Activated T-cell treated with anti-CD3 and anti-CD28 coated beads, Interleukin-2, amount 50 U/mL, for 1 hour (primary cell): ENCODE measurements around the gene SARM1.

Experiments
- DNase-seq: peaks from one replicate; pipeline ENCODE4 v3.0.0-alpha.2; 2020

Gene SARM1

DNA sequence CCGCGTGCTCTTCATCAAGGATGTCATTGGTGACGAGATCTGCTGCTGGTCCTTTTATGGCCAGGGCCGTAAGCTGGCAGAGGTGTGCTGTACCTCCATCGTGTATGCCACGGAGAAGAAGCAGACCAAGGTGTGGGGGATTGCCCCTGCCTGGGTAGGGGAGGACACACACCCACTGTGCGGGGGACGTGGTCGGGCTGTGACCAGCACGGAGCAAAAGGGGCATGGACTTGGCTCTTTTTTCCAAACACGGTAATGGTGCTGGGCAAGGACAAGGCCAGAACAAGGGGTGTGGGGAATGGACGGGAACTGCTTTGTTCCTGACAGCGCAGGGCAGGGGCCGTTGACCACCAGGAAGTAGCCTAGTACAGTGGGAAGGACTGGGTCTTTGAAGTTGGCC, 29.2 kb upstream of the SARM1 start:
- no peak for DNase-seq

DNA sequence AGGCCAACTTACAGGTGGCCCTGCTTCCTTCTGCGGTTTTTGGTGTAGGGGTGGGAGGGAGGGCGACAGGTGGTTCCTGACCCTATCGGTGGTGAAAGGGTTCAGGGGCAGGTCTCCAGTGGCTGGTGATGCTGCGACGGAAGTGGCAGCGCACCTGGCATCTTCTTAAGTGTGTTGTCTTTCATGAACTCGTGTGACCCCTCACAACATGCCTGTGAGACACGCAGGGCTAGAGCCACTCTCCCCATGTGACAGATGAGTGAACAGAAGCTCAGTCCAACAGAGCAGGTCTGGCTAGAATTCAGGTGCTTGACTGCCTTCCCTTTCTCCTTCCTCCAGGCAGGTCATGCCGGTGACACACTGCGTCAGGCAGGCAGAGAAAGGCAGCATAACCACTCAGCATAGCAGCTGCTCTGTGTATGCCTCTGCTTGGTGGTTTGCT, 28.0 kb upstream of the SARM1 start:
- DNase-seq = no peak

DNA sequence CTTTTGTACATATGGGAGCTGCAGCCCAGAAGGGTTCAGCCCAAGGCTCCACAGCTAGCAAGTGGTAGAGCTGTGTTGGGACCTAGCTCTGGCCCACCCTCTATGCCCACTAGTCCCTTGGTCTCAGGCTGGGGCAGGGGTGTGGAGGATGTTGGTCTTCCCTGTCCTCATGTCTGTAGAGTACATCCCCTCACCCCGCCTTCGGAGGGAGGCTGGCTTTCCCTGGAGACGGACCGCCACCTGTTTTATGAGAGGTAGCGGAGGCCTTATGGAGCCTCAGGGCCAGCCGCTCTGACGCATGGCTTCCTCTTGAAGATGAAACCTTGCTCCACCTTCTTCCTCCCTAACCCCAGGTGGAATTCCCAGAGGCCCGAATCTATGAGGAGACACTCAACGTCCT, 27.5 kb upstream of the SARM1 start:
- no peak for DNase-seq

DNA sequence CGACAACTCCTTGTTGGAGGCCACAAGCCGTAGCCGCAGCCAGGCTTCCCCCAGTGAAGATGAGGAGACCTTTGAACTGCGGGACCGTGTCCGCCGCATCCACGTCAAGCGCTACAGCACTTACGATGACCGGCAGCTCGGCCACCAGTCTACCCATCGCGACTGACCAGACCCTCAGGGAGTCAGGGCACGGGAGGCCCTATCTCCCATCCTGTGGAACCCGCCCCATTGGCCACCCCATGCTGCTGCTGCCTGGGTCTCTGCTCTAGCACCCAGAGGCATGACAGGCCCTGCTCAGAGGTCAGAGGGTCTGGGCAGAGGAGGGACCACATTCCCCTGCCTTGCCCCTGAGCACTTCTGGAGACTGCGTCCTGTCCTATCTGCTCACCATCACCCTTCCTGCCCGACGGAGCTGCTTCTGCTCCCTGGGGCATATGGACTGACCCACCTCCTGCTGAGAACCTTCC, 27.0 kb upstream of the SARM1 start:
- no peak for DNase-seq

DNA sequence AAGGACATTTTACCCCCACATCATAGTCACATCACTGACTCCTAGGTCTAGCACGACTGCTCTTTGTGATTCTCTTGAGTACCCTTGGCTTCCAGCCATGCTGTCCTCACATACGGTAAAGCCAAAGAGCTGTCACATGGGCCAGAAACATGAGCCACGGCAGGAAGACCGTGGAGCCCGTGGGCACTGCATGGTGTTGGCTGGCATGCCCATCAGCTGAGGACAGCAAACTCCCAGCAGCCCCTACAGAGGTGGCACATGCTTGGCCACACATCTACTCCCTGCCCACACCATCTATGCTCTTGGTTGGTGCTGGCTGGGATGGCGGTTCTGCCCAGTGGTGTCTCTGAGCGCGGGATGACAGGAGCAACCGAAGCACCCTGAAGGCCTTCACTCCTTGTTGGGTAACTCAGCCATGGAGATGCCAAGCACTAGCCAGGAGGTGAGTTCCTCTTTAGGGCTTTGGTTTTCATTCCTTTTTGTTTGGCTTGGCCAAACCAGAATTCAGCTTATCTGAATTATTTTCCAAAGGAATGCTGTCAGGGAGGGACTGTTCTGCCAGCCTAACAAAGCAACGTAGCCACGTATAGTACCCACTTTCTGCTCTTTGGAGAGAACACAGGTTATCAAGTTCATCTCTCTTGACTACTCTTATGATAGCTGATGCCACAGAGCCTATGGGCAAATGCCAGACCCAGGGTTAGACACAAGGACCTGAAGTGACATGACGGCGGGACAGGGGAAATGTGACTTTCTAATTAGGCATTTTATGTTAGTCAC, 25.9 kb upstream of the SARM1 start:
- DNase-seq = no peak

DNA sequence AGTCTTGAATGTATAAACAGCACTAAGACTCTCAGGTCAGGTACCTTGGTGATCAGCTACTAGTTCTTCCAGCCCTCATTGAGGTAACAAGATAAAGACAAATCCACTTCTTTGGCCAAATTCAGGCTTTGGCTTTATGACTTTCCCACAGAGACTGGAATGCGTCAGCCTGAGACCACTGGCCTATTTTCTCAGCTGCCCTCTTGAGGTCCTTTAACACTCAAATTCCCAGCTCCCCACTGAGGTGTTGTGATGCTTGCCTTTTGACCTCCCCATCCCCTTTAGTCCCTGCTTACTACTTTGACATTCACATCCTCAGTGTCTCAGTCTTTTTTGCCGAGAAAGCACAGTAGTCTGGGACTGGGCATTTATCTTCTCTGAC, 25.3 kb upstream of the SARM1 start:
- no peak for DNase-seq

DNA sequence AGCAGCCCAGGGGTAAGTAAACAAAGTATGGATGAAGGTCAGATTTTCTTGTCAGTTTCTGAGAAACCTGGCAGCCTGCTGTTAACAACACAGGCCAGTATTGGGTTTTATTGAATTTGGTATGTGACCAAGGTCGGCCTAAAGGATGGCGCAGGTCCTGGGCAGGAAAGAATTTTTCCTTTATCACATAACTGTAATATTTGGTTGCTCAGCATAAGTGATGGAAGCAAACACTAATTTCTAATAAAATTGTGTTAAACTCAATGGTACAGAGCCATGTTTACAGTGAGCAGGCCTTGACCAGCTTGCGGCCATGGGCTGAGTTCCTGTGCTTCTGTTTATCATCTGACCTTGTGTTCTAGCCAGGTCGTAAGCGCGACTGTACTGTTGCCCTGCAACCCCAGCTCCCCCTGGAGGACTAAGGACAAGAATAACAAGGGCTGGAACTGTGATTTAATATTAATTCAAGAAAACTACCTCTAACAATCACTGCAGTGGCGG, 24.7 kb upstream of the SARM1 start:
- DNase-seq = no peak

DNA sequence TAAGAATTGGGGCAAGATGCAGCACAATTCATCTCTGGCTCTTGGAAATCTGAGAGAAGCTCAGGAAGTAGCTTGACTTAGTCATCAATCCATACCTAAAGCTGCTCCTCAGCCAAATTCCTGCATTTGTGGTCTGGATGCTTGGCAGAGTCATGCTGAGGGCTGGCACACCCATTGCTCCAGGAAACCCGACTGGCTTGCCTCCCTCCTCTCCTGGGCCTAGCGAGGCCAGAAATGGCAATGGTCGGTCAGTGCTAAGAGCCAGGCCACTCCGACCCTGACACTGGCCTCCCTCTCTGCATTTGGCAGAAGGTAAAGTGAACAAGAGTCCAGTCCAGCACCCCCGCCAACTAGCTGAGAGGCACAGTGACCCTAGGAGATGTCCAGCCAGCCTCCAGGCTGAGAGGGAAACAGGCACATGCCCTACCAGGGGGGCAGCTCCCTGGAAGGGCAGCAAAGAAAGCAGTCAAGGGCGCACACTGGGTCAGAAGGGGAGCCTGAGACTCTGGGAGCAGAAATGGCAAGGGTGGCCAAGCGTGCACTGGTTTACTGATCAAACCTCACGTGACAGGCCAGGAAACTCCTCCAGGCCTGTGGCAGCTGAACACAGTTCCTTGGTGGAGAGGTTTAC, 24.1 kb upstream of the SARM1 start:
- no peak for DNase-seq

DNA sequence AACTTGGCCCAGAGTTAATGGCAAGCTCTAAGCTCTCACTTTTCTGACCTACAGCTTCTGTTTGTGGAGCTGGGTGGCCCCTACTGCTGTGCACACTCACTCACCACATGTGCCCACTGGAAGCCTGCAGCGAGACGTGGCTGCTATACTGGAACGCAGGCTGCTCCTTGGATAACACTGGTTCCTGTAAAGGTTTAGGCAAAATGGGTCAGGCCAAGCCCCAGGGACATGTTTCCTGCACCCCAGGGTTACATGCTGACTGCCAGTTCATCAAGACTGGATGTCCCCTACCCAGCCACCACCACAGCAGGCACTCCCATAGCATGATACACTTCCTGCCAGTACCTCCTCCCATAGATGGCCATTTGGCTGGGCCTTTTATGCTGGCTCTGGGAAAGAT, 22.5 kb upstream of the SARM1 start:
- DNase-seq = no peak

DNA sequence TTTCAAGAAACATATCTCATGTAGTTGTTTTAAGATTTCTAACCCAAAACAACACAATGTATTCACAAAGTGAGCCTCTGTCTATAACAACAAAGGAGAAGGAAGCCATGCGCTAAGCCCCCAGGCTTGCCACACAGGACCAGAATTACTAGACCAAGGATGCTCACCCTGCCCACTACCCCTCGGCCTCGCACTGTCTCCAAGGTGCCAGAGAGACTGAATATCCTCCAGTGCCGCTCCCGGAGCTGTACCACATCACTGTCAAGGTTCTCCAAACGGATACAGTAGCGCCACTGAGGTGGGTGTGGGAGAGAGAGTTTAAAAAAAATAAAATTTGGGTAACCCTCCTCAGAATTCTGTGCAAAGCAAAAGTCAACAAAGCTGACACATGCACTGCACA, 21.2 kb upstream of the SARM1 start:
- DNase-seq = no peak

DNA sequence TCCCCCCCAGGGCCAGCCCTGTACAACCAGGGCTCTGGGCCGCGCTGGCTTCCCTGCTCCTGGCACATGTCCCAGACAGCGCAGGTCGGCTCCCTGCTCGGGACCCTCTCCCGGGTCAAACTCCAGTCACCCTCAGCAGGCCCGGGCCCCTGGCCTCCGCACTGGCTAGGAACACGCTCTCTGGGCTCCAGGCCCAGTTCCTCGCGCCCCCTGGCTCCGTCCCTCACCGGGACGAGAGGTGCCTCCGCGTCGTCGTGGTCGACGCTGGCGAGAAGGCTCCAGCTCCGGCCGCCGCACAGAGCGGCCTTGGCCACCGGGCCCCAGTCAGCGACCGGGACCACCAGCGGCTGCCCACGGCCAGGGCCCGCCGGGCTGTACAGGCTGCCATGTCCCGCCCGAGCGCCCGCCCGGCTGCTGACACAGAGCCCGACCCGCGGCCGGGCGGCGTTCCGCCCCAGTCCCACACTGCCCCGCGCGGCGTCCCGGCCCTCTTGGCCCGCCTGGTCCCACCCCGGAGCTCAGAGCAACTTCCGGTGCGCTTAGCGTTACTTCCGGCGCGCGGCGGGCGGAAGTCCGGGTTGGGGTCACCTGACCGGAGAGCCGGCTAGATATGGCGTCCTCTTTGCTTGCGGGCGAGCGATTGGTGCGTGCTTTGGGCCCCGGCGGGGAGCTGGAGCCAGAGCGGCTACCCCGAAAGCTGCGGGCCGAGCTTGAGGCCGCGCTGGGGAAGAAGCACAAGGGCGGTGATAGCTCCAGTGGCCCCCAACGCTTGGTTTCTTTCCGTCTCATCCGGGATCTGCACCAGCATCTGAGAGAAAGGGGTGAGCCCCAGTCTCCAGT, 14.2 kb upstream of the SARM1 start, which contains the start of gene POLDIP2:
TSS of gene POLDIP2 (minus strand) at position 467 of the 840 bp plus-strand sequence. CDS start at position 388, 79 bp downstream.
- peak; percentile 96 for DNase-seq

DNA sequence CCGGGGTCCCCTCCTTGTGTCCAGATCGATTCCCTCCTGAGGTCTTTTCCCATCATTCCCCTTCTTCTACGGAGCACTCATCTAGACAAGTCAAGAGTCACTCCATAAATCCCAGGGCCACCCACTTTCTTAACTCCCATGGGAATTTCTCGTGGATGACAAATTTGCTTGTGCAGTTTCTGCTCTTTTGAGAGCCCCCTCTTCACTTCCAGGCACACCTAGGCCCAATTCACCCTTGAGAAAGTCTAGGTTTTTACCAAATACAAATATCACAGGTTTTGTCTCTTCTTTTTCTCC, 13.6 kb upstream of the SARM1 start:
- DNase-seq = no peak

DNA sequence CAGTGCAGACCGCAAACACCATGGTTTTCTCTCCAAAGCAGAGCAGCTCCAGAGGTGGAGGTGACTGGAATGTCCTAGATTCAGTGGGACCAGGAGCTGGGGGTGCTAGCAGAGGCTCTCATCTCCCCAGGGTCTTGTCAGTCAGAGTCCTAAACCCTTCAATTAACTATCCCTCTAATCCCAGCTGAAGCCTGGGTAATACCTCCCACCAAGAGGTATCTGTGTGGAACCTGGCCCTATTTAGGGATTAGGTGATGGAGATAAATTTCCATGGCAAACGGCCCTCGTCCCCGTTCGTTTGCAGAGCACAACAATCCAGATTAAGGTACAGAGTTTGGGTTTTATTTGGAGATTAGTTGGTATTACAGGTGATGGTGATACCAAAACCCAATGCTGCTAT, 8.3 kb upstream of the SARM1 start:
- DNase-seq = no peak

DNA sequence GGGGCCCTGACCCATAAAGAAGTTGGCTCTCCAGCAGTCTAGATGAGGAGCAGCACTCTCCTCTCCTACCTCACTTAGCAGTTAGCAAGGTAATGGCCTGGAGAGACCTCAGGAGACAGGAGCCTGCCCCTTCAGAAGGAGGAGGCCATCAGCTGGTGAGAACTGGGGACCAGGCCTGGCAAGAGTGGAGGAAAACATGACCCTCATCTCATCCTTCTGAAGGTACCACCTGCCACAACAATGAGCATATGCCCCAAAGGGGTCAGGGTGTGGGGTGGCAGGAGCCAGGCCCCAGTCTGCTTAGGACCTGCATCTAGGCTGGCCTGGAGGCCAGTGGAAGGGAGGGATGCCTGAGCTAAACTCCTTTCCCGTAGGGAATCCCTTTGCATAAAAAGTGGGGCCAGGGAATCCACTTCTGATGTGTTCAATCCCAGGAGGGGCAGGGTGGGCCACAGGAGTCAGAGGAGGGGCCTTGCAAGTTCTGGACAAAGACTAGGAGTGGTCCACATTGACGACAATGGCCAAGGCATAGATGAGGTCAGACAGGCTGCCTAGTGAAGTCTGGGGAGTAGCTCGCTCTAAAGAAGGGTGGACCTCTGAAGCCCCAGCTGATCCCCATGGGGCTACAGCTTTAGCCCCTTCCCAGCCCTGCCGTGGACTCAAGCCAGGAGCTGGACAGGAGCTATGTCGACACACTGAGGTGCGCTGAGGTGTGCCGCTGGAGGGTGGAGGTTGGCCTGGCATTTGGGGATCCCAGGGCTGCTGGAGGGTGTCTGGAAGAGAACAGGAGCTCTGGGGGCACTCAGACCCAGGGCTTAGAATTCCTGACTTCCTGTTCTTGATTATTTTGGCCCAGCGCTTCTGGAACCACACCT, 7.5 kb upstream of the SARM1 start:
- no peak for DNase-seq

DNA sequence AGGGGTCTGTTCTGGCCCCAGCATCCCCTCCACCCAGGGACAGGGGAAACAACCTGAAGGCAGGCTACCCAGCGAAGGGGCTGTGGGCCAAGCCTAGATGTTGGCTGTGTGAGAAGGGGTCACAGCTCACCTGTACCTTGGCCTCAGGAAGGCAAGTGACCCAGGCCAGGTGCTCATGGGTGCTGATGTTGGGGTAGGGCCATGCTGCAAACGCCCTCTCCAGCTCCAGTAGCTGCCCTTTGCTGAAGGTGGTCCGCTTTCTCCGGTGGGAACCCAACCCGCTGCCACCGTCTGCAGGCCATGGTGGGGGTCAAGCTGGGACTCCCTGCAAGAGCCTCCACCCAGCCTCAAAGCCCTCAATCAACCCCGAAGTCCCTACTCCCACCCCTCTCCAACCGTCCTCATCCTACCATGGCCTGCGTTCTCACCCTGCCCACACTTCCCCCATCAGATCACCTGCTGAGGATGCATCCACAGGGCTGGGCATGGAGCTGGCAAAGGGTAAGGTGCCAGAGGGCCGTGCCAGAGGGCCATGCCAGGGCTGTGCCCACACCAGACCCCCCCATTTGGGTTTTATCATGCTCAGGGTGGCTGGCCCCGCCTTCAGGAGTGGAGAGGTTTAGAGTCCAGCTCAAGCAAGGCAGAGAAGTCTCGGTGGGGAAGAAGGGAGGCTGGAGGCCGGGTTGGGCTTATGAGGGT, 6.7 kb upstream of the SARM1 start, which contains the start of gene SEBOX:
TSS of gene SEBOX (minus strand) at position 535 of the 699 bp plus-strand sequence. CDS start at position 487, 48 bp downstream.
- DNase-seq = no peak

DNA sequence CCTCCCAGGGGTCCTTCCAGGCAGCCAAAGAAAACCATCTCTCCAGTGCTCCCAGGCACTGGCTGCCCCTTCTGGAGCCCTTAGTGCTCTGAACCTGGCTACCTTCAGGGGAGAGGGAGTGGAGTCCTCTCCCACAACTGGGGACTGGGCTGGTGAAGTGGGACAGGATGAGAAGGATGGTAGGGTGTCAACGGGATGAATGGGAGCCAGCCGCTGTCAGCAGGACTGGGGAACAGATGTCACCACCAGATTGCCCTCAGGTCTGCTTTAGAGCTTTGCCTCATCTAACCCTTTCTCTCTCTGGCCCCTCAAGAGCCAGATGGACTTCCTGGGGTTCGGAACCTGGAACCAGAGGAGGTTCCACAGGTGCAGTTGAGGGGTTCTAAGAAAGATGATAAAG, 6.0 kb upstream of the SARM1 start:
- no peak for DNase-seq

DNA sequence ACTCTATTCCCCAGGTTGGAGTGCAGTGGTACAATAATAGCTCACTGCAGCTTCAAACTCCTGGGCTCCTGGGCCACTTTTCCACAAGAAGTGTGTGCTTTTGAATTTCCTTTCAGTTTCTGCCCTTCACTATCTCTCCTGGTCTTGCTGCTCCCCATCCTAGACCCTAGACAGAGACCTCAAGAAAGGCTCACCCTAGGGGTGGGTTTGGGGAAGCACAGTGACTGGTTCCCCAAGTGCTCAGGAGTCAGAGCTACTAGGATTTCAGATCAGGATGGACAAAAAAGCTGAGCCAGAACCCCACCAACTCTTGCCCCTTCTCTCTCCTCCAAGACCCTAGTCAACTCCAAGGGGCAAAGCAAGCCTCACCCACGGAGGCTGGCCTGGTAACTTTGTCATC, 4.9 kb upstream of the SARM1 start:
- no peak for DNase-seq

DNA sequence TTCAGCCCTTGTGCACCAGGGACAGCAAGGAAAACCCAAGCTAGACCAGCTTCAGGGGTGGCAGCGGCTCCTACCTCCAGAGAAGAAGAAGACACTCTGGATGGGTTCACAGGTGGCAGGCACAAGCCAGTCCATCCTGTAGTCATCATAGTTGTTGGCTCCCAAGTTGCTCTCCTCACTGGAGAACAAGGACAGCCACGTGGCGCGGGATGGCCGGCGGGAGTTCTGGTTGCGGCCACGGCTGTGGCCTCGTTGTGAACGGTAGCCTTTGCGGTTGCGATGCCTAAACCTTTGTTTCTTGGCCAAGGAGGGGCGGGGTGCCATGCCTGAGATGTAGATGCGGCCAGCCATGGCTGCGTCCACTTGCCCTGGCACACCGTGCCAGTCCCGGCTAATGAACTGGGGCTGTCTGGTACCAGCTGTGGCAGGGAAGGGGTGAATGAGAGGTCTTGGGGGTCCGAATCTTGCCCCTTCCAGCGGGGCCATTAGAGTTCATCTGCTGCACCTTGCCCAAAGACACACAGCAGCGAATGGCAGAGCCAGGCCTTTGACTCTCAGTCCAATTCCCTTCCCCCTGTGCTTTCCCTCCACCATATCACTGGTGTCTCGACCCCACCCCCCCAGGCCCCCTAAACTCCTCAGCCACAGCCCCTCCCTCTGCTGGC, 3.7 kb upstream of the SARM1 start:
- DNase-seq = no peak

DNA sequence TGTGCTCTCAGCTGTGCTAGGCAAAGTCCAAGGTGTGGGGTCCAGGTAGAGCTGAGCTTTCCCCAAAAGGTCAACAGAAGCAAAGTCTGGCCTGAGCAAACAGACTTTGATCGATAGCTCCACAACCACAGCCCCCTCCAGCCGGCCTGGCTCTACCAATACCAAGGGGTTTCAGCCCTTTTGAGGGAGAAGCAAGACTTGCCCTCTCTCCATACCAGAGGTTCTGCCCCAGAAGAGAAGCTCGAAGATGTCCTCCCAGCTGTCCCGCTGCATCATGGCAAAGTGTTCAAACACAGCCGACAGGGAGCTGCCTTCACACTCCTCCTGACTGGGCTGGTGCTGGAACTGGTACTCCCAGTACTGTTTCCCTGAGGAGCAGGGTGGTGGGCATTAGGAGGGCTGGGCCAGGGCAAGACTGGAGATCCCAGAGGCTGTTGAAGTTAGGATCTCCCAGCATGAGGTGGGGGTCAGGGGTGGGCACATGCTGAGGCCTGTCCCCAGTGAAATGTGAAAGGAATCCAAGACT, 3.1 kb upstream of the SARM1 start:
- no peak for DNase-seq

DNA sequence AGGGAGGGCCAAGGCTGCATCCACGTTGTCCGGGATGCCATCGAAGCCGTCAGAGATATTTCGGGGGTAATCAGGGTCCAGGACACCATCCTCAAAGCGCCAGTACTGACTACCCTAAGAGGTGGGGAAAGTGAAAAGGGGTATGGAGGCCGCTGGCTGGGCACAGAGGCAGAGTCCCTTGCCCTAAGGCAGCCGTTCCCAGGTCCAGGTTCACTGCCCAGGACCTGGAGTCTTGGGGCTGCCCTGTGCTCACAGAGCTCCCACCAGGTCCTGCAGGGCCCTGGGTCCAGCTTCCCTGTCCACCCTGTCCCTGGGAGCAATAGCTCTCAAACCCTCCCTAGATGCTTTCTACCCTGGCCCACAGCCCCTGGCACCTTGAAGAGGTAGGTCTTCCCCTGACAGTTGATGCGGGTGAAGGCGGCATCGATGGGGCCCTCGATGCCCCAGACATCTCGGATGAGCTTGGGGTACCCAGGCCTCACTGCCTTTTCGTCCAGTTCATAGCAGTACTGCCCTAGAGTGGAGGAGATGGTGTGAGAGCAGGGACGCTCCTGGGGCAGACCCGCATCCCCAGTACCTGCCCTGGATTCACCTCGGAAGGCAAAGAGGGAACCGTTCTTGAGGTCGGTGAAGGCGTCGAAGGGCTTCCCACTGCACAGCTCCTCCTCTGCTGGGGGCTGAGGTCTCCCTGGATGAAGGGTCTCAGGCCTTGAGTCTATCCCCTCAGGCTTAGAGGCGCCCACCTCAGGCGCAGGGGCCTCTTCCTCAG, 2.4 kb upstream of the SARM1 start:
- no peak for DNase-seq
